Cortex of kidney (tissue), 1 donor: ENCODE measurements around the gene SEC61G.

Experiments used
- DNase-seq: peaks from one replicate; lab custom pipeline; 2025; lab: John Stamatoyannopoulos, UW

SEC61G gene

DNA sequence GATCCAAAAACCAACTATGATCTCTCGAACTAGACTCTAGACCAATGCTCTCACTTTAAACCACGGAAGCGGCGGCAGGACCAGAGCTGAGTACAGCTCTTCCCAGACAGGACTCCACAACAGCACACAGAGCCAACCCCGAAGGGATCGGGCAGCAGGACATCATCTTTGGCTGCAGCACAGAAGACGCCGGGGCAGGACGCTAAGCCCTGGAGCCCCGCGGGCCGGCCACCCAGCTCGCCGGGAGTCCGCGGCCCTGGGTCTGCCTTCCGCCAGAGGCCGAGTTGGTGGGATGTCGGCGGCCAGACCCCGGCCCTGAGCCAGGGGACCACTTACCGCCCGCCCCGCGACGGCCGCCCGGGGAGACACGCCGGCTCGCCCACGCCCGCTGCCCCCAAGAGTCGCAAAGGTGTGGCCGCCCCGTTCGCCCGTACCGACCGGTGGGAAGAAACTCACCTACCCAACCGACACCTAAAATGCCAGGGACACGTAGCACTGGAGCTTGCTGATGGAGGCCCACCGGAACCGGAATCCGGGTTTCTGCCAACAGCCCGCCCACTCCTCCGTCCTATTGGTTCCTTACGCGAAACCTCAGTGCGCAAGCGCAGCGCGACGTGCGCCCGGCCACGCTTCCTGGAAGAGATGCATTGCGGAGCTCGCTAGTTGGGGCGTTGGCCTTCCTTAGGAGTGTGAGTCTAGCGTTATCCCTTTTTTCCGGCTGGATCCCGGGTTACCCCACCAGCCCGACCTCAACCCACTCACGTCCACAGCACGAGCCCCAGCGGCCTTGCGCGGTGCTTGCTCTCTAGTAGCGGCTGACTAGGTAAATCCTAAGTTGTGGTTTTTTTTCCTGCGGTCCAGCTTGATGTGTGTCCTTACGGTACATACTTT lies at the start of gene SEC61G:
Gene SEC61G (minus strand): TSS at position 510 of the 891 bp plus-strand sequence. CDS start 1,623 bp downstream, outside the sequence.
- DNase-seq: peak; percentile 94

- DNase-seq: no peak
These were observed 43.8 kb upstream of the SEC61G start for GRCh38 chr7:54802841-54803240.

DNA sequence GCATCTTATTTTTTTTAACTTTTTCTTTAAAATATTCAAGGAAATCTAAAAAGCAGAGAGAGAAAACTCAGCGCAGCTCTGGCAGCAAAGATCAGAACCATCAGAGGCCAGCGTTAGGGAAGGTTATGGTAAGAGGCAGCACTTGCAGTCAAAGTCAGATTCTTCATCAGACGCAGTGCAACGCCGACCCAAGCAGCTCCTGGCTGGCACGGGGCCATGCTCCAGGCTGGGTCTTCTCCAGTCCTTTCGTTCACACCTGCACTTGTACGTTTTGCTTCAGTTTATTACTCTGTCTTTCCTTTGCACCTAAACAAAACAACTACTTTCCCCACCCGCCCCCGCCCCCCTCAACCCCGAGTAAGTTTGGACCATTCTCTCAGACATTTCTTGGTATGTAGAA lies 43.1 kb upstream of the SEC61G start:
- DNase-seq: no peak

DNA sequence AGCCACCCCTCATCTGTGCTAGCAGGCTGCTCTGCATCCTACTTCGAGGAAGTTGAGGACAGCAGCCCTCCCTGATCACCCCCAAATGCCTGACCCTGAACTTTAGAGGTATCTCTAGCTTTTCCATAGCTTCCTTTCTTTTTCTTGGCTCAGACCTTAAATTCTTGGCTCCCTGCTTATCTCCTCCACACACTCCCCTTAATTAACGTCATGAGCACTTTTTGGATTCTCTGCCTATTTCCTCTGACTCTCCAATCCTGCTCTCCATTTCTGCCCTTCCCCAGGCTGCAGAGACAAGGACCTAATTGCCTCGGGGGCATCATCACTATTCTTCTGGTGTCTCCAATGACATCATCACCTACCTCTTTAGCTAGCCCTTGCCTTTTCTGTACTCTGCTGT lies 40.8 kb upstream of the SEC61G start:
- DNase-seq: no peak

- no peak for DNase-seq
These were observed 39.5 kb upstream of the SEC61G start for GRCh38 chr7:54798530-54798929.

- DNase-seq: no peak
These were observed 37.8 kb upstream of the SEC61G start for GRCh38 chr7:54796853-54797252.

- DNase-seq: no peak
These were observed 37.1 kb upstream of the SEC61G start for GRCh38 chr7:54796150-54796549.

GRCh38 chr7:54792383-54792782 lies 33.4 kb upstream of the SEC61G start:
- no peak for DNase-seq

DNA sequence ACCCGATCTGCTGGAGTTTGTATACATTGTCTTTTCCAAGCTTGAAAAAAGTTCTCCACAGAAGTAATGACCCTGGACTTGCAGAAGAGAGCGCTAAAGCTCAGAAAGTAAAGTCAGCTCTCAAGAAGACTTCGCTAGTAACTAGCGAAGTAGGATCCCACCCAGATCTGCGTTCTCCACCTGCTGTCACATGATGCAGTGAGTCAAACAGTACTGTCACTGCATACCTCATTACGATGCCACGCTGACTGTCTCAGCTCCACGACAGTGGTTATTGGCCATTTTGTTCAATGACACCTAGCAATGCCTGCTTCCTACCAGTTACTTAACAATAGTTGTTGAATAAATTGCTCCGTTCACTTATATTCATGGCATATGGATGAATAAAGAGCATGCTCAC lies 29.7 kb upstream of the SEC61G start:
- no peak for DNase-seq

- DNase-seq: no peak
These were observed 26.2 kb upstream of the SEC61G start for GRCh38 chr7:54785261-54785660.

DNA sequence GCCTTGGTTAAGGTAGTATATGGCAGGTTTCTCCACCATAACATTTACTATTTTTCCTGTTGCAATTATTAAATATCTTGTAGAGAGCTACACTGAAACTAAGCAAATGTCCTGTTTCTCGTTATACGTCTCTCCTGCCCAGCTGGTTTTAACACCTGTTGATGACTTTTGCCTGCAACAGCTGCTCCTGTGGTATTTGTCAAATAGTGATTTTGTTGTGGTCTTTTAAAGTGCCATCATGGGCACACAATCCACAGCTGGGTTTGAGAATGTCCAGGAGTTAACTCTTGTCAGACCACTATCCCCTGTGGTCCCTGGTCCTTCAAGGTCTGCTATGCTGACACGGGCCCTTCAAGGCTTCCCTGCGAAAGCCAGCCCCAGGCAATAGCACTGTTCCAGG lies 24.9 kb upstream of the SEC61G start:
- no peak for DNase-seq

DNA sequence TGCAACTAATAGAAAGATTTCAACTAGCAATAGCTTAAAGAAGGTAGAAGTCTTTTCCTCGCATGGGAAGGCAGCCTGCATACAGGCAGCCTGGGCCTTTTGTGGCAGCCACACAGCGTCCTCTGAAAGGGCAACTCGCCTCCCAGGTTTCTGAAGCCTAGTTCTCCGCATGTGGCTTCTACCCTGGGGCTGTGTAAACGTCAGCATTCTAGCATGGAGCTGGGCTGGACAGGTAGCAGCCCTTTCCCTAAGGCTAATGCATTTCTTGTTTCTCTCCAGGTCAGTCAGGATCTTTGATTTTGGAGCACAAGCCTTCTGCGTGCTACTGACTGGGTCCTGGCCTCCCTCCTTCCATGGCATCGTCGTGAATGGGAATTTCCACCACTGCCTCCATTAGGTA lies 23.8 kb upstream of the SEC61G start:
- no peak for DNase-seq

- no peak for DNase-seq
These were observed 23.3 kb upstream of the SEC61G start for GRCh38 chr7:54782314-54782713.

- no peak for DNase-seq
These were observed 22.3 kb upstream of the SEC61G start for GRCh38 chr7:54781134-54781920.

DNA sequence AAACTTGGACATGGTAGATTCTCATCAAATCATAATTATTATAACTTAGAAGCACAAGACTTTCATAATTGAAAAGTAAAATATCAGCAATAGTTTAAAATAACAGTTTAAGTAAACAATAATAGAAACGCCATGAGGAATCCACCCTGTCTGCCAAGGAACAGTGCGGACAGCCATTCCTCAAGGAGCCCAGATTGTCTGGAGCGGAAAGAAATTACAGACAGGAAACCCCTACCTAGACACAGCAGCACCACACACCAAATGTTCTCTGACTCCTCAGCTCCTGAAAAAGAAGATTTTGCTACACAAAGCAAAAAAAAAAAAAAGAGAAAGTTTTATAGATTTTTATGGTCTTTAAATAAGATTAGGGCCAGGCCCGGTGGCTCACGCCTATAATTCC lies 21.5 kb upstream of the SEC61G start:
- no peak for DNase-seq

DNA sequence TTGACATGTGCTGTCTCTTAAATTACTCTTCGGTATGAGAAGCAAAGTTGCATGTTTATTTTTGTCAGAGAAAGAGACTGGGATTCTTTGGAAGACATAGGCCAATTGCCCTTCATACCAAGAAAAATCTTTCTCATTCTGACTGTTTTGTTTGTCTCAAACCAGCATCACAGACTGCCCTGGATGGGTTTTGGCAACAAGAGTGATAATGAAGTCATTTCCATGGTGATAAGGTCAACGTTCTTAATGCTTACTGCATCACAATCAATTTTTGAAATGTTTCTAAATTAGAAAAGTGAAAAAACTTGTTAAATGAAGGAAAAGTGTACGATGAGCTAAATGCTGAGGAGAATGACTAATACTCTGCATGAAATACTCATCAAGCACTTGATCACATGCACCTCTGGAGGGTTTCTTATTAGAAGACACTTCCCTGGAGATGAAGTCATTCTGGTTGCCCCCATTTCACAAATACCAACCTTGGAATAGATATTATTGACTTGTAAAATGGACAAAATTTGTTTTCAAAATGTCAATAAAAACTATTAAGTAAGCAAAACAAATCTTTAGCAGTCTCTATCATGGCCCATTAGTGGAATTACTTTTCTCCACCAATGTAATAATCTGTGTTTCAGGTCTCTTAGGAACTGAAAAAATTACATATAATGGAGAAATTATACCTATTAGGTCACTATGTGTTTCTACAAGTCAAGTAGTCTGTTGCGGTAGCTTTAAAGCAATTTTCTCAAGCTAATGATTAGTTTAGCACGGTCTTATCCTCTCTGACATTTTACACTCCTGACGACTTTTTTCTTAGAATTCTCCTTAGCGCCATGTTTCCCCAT lies 19.9 kb upstream of the SEC61G start:
- no peak for DNase-seq

GRCh38 chr7:54778166-54778565 lies 19.2 kb upstream of the SEC61G start:
- DNase-seq: no peak

- DNase-seq: no peak
These were observed 16.1 kb upstream of the SEC61G start for GRCh38 chr7:54774785-54775740.

DNA sequence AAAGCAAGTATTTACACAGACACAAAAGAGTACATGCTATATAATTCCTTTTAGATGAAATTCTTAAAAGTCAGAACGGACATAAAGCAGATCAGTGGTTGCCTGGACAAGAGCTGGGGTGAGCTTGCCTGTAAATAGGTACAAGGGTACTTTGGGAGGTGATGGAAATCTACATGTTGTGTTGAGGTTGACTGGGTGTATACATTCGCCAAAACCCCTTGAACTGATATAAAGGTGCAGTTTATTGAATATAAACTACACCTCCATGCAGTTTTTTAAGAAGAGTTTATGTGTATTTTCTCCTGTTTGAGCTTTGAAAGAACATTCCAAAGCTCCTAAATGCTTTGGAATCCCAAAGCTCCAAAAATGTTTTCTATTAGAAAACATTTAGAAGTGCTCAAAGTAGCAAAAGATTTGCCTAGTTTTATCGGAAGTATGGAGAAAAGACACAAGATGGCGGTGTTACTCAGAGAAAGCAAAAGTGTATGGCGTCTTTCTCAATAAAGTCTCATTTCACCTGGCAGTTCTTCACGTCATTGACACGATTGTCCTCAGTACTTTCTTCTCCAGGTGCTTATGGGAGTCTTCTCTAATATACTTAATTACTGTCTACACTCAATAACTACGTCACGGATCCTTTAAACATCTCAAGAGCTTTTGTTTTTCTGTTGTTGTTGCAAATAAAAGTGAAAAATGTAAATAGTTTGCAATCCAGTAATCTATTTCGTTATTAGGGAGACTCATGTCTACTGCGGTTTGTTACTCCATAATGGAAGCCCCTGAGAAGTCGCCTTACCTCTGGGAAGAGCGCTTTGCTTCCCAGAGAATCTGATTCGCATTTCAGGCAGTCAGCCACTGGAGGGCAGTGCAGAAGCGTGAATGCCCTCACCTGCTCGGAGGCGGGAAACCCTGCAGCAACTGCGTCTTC lies 14.7 kb upstream of the SEC61G start:
- no peak for DNase-seq

DNA sequence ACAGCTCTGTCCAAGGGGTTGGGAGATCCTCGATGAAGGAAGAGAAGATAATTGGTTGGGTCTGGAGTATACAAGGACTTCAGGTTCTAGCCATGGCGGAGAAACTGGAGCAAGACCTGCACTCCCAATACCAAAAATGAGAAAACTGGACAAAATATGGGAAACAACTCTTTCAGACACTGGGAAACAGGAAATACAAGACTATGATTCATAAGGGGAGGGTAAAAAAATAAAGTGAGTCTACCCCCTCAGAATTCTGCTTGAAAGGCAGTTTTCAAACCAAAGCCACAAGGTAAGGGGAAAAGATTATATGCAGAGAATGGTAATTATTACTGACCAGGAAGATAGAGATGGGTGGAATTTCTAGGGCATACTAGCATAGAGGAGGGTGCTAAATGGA lies 10.2 kb upstream of the SEC61G start:
- DNase-seq: no peak
